Large intestine (tissue), 12 donors: ENCODE data around the gene NFKB1. TPM values are rescaled to one million over a fixed set of nuclear protein-coding genes. Genes with fewer than 3 reads are reported as not detected.

Experiments
- DNase-seq, 2 donors: peaks; one replicate each; pipeline versions ENCODE4 v3.0.0 to v3.0.0-alpha.2; 2013
- H3K27ac ChIP-seq: one replicate; pipeline ENCODE4 v1.5.1; 2013; ENCODE audit warnings: low read length
- H3K27me3 ChIP-seq: 2 replicates; pipeline ENCODE4 v1.6.1; 2013; ENCODE audit warnings: low read length; ENCODE audit not compliant: control insufficient read depth, insufficient read depth
- H3K36me3 ChIP-seq: 2 replicates; pipeline ENCODE4 v1.6.1; 2013; ENCODE audit warnings: low read length; ENCODE audit not compliant: control insufficient read depth, insufficient read depth
- H3K4me1 ChIP-seq: one replicate; pipeline ENCODE4 v1.6.1; 2013; ENCODE audit warnings: low read length; ENCODE audit not compliant: control insufficient read depth, insufficient read depth
- H3K4me3 ChIP-seq: one replicate; pipeline ENCODE4 v1.5.1; 2013; ENCODE audit warnings: low read length
- H3K9me3 ChIP-seq: one replicate; pipeline ENCODE4 v1.6.1; 2013; ENCODE audit warnings: mild to moderate bottlenecking, low read depth, low read length, moderate library complexity; ENCODE audit not compliant: control insufficient read depth
- WGBS: methylation state at CpG from one replicate; pipeline ENCODE4 v1.1.5; 2013; ENCODE audit warnings: low lambda C conversion rate; ENCODE audit not compliant: insufficient coverage; 5-methylcytosine and 5-hydroxymethylcytosine counted together
- long read RNA-seq, 11 donors: transcript quantifications; one replicate each; lab custom pipeline, GENCODE V29; 2026
- polyA plus RNA-seq: library from polyadenylated mRNA; unstranded; fragments of 120-200 nt; gene quantifications from one replicate; pipeline ENCODE4 v1.2.1, GENCODE V29; 2013

NFKB1 gene, protein sequence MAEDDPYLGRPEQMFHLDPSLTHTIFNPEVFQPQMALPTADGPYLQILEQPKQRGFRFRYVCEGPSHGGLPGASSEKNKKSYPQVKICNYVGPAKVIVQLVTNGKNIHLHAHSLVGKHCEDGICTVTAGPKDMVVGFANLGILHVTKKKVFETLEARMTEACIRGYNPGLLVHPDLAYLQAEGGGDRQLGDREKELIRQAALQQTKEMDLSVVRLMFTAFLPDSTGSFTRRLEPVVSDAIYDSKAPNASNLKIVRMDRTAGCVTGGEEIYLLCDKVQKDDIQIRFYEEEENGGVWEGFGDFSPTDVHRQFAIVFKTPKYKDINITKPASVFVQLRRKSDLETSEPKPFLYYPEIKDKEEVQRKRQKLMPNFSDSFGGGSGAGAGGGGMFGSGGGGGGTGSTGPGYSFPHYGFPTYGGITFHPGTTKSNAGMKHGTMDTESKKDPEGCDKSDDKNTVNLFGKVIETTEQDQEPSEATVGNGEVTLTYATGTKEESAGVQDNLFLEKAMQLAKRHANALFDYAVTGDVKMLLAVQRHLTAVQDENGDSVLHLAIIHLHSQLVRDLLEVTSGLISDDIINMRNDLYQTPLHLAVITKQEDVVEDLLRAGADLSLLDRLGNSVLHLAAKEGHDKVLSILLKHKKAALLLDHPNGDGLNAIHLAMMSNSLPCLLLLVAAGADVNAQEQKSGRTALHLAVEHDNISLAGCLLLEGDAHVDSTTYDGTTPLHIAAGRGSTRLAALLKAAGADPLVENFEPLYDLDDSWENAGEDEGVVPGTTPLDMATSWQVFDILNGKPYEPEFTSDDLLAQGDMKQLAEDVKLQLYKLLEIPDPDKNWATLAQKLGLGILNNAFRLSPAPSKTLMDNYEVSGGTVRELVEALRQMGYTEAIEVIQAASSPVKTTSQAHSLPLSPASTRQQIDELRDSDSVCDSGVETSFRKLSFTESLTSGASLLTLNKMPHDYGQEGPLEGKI
- 26.3 TPM for polyA plus RNA-seq
- long read RNA-seq, donor 1, partial matches to known transcripts = 0 of 2 reads
- long read RNA-seq, donor 1, other reads (novel, unspliced or antisense) = 0 of 2 reads
- long read RNA-seq, donor 2, full-length matches to known transcripts = 5 of 37 reads
- long read RNA-seq, donor 2, partial matches to known transcripts = 32 of 37 reads
- long read RNA-seq, donor 2, other reads (novel, unspliced or antisense) = 0 of 37 reads
- long read RNA-seq, donor 3, full-length matches to known transcripts = 7 of 15 reads
- long read RNA-seq, donor 3, partial matches to known transcripts = 8 of 15 reads
- long read RNA-seq, donor 3, other reads (novel, unspliced or antisense) = 0 of 15 reads
- long read RNA-seq, donor 4, partial matches to known transcripts = 0 of 2 reads
- long read RNA-seq, donor 4, other reads (novel, unspliced or antisense) = 0 of 2 reads
- long read RNA-seq, donor 5, full-length matches to known transcripts = 3 of 11 reads
- long read RNA-seq, donor 5, partial matches to known transcripts = 8 of 11 reads
- long read RNA-seq, donor 5, other reads (novel, unspliced or antisense) = 0 of 11 reads
- long read RNA-seq, donor 6, full-length matches to known transcripts = 3 of 3 reads
- long read RNA-seq, donor 6, partial matches to known transcripts = 0 of 3 reads
- long read RNA-seq, donor 6, other reads (novel, unspliced or antisense) = 0 of 3 reads
- long read RNA-seq, donor 7, full-length matches to known transcripts = 2 of 2 reads
- long read RNA-seq, donor 7, partial matches to known transcripts = 0 of 2 reads
- long read RNA-seq, donor 7, other reads (novel, unspliced or antisense) = 0 of 2 reads
- long read RNA-seq, donor 8, full-length matches to known transcripts = 3 of 8 reads
- long read RNA-seq, donor 8, partial matches to known transcripts = 5 of 8 reads
- long read RNA-seq, donor 8, other reads (novel, unspliced or antisense) = 0 of 8 reads
- long read RNA-seq, donor 9, full-length matches to known transcripts = 4 of 16 reads
- long read RNA-seq, donor 9, partial matches to known transcripts = 12 of 16 reads
- long read RNA-seq, donor 9, other reads (novel, unspliced or antisense) = 0 of 16 reads
- long read RNA-seq, donor 10, full-length matches to known transcripts = 6 of 18 reads
- long read RNA-seq, donor 10, partial matches to known transcripts = 12 of 18 reads
- long read RNA-seq, donor 10, other reads (novel, unspliced or antisense) = 0 of 18 reads
- long read RNA-seq, donor 11, full-length matches to known transcripts = 2 of 8 reads
- long read RNA-seq, donor 11, partial matches to known transcripts = 6 of 8 reads
- long read RNA-seq, donor 11, other reads (novel, unspliced or antisense) = 0 of 8 reads

DNA sequence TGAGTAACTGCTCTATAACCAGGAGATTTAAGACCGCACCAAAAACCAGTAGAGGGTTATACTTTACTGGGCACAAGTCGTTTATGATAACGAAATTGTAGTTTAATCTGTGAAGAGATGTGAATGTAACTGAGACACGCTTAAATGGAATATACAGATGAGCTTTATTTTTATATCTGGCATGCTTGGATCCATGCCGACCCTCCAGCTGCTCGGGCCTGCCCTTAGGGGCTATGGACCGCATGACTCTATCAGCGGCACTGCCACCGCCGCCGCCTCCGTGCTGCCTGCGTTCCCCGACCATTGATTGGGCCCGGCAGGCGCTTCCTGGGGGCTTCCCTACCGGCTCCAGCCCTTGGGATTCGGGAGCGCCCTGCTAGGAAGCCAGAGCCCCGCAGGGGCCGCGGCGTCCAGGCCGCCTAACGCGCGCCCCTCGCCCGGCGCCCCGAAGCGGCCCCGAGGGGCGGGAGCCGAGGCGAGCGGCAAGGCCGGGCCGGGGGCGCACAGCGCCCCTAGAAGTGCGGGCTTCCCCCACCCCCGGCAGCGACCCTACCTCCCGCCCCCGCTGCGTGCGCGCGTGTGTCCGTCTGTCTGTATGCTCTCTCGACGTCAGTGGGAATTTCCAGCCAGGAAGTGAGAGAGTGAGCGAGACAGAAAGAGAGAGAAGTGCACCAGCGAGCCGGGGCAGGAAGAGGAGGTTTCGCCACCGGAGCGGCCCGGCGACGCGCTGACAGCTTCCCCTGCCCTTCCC lies at the start of gene NFKB1:
Gene NFKB1, plus strand, starts transcription at position 664 of the 751 bp plus-strand sequence. CDS start 24,160 bp downstream, outside the sequence.
- Histone ChIP-seq H3K4me1 (peaks cover 2% of the 10 kb centered on the region), H3K9me3 (no peaks in the 10 kb centered on the region), H3K27ac (peak within 1 kb of the TSS; percentile 96), H3K27me3 (no peaks in the 10 kb centered on the region), H3K4me3 (peak within 1 kb of the TSS; percentile 78), H3K36me3 (no peaks in the 10 kb centered on the region)
- 30% methylated on average over 3 of the region's 63 CpGs for WGBS
- DNase-seq = peak; percentile 49 to 84

DNA sequence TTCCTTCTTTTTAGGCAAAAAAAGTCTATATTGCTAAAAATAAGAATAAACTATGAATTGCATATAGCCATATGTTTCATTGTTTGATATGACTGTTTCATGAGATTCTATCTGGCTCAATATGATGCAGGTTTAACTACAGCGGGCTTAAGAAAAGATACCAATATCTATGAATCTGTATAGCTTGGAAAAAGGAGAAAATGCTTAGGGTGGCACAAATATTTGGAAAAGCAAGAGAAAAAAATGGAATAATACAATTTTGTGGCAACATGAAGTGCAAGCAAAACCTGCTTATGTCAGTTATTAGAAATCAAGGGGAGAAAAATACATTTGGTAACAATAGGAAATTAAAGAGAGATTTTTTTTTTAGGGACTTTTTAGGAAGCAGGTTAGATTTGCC lies 48.3 kb upstream of the NFKB1 start:
- no peak for DNase-seq
- Histone ChIP-seq H3K36me3 (no peaks in the 10 kb centered on the region), H3K4me1 (no peaks in the 10 kb centered on the region), H3K27ac (no peak overlapping the region), H3K9me3 (no peaks in the 10 kb centered on the region), H3K4me3 (no peak overlapping the region), H3K27me3 (no peaks in the 10 kb centered on the region)
- WGBS = 100% methylated on average over 1 of the region's 1 CpG

DNA sequence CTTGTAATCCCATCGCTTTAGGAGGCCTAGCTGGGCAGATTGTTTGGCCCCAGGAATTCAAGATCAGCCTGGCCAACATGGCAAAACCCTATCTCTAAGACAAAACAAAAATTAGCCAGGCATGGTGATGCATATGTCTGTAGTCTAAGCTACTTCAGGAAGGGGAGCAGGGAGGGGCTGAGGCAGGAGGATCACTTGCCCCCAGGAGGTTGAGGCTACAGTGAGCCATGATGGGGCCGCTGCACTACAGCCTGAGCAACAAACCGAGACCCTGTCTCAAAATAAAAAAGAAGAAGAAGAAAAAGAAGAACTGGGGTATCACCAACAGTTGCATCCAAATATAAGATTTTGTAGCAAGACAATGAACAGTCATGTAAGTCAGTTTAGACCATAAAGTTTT lies 47.3 kb upstream of the NFKB1 start:
- no peaks in the 10 kb centered on the region for H3K4me1 ChIP-seq
- DNase-seq = no peak
- no CpG with 5 or more reads among the region's 3 CpGs for WGBS

DNA sequence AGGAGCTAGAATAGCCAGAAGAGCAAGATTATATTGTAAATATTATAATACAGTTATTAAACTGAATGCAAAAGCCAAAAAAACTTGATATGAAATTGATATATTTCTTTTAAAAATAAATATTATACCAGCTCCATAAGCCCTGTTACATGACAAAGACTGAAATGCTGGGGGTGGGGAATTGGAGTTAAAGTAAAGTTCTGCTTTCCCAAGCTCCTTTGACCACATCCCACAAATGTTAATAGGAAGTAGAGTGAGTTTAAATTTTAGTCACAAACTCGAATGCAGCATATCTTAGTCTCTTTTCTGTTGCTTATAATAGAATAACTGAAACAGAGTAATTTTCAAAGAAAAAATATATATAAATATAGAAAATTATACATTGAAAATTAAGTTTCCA lies 46.9 kb upstream of the NFKB1 start:
- 50% methylated on average over 1 of the region's 1 CpG for WGBS
- H3K27ac ChIP-seq = no peak overlapping the region
- H3K4me3 ChIP-seq = no peak overlapping the region
- no peaks in the 10 kb centered on the region for H3K27me3 ChIP-seq
- no peak for DNase-seq
- H3K36me3 ChIP-seq = no peaks in the 10 kb centered on the region
- no peaks in the 10 kb centered on the region for H3K9me3 ChIP-seq
- H3K4me1 ChIP-seq = no peaks in the 10 kb centered on the region

More for the DNA sequence above, 47.3 kb upstream of the NFKB1 start:
- H3K27ac ChIP-seq = no peak overlapping the region
- H3K4me3 ChIP-seq = no peak overlapping the region
- no peaks in the 10 kb centered on the region for H3K36me3 ChIP-seq
- H3K9me3 ChIP-seq = no peaks in the 10 kb centered on the region
- H3K27me3 ChIP-seq = no peaks in the 10 kb centered on the region

DNA sequence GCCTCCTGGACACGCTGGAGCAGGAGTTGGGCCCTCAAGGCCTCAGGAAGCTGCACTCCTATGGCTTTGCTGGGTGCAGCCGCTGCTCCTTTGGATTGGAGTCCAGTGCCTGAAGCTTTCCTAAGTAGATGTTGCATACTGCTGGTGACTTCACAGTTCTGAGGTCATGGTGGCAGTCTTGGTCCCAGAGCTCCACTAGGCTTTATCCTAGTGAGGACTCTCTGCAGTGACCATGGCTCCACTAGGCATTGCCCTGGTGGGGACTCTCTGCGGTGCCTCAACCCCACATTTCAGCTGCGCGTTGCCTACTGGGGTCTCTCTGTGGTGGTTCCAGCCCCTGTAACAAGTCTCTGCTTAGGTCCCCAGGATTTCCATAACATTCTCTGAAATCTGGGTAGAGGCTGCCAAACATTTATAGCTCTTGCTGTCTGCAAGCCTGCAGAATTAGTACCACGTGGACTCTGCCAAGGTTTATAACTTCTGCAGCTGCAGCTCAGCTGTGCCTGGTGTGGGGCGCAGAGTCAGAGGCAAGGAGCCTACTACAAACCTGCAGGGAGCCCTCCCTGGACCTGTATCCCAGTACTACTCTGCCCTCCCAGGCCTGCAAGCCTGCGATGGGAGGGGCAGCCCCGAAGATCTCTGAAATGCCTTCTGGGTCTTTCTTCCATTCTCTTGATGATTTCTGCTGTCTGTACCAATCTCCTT lies 46.0 kb upstream of the NFKB1 start:
- H3K9me3 ChIP-seq = no peaks in the 10 kb centered on the region
- no peaks in the 10 kb centered on the region for H3K27me3 ChIP-seq
- peak in 1 of 2 donors; percentile 15 for DNase-seq
- no CpG with 5 or more reads among the region's 9 CpGs for WGBS
- no peaks in the 10 kb centered on the region for H3K4me1 ChIP-seq
- no peak overlapping the region for H3K27ac ChIP-seq
- no peaks in the 10 kb centered on the region for H3K36me3 ChIP-seq
- H3K4me3 ChIP-seq = no peak overlapping the region

DNA sequence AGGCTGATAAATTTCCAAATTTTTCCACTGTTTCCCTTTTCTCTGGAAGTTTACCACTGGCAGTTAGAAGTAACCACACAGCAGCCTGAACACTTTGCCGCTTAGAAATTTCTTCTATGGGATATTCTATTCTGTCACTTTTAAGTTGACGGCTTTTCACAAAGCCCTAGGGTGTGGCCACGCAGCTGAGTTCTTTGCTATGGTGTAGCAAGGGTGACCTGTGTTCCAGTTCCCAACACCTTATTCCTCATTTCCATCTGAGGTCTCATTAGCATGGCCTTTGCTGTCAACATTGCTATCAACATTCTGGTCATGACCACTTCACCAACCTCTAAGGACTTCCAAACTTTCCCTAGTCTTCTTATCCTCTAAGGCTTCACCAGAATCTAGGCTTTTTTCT lies 45.4 kb upstream of the NFKB1 start:
- WGBS = no CpG with 5 or more reads among the region's 3 CpGs

DNA sequence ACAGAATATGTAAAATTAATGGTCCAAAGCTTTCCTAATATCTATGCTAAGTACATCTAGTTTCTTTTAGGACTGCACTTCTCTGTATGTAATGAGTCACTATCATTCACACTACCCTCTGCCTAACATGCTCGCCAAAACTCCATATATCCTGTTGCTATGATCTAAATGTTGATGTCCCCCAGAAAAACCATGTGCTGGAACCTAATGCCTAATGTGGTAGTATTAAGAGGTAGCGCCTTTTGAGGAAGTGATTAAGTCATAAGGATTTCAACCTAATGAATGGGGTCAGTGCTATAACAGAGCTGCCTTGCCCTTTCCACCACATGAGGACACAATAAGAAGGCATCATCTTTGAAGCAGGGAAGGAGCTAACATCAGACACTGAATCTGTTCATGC lies 34.9 kb upstream of the NFKB1 start:
- Histone ChIP-seq H3K36me3 (no peaks in the 10 kb centered on the region), H3K27ac (no peak overlapping the region), H3K27me3 (no peaks in the 10 kb centered on the region), H3K4me3 (no peak overlapping the region), H3K4me1 (no peaks in the 10 kb centered on the region), H3K9me3 (no peaks in the 10 kb centered on the region)
- no CpG with 5 or more reads among the region's 2 CpGs for WGBS
- no peak for DNase-seq

More for the DNA sequence above, 45.4 kb upstream of the NFKB1 start:
- Histone ChIP-seq H3K9me3 (no peaks in the 10 kb centered on the region), H3K36me3 (no peaks in the 10 kb centered on the region), H3K4me1 (no peaks in the 10 kb centered on the region), H3K27me3 (no peaks in the 10 kb centered on the region), H3K4me3 (no peak overlapping the region), H3K27ac (no peak overlapping the region)
- DNase-seq = no peak

DNA sequence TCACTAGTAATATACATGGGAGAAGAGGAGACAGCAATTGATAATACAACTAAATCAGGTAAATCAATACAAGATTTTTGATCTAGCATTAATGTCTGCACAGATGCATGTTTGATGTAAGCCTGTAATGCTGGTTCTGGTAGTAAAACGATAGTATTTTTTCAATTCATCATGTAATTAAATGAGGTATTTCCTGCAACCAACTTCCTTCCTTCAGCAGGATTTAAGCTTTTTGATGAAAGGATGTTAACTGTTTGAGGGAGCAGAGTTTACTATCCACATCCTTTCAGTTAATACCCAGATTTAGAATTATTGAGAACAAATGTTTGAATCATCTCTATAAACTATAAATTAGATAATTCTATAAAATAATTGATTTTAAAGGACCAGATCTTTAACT lies 31.4 kb upstream of the NFKB1 start:
- Histone ChIP-seq H3K4me1 (no peaks in the 10 kb centered on the region), H3K27me3 (no peaks in the 10 kb centered on the region), H3K27ac (no peak overlapping the region), H3K36me3 (no peaks in the 10 kb centered on the region), H3K9me3 (no peaks in the 10 kb centered on the region), H3K4me3 (no peak overlapping the region)
- no CpG with 5 or more reads among the region's 1 CpG for WGBS
- no peak for DNase-seq
